ENCODE results near the gene ONECUT3.

The ONECUT3 gene

GRCh38 chr19:1807030-1807694, 53.9 kb downstream of the ONECUT3 start:
- no peak overlapping the region for H3K27ac ChIP-seq
- TF ChIP-seq CTCF (conservative IDR thresholded peaks at IDR 0.05), result no peak

DNA sequence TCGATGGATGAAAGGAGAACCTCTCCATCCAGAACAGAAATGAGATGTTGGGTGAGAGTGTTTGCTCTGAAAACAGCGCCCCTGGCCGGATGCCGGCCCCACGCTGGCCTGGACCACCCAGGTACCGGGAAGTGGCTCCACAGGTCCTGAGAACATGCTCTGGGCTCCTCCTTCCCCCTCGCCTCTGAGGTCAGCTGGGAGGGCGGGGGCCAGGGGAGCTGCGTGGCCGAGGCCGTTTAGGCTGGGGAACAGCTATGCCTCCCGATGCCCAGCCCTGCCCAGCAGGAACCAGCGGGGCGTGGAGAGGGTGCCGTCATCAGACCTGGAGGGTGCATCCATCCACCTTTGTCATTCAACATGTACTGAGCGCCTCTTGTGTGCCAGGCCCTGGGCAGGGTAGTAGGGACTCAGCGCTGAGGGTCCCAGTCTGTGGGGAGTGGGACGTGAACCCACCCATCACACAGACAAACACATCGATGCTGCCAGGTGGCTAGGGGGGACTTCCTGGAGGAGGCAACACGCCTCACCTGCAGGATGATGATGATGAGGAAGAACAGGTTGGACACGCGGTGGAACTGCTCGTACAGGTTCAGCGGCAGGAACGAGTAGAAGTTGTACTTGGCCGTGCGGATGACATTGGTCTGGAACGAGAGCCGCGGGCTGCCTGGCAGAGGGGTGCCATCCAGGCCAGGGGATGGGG, 54.5 kb downstream of the ONECUT3 start:
- no peak for TF ChIP-seq CTCF (conservative IDR thresholded peaks at IDR 0.05)
- H3K27ac ChIP-seq, result no peak overlapping the region

- no peak overlapping the region for H3K27ac ChIP-seq
- TF ChIP-seq CTCF (conservative IDR thresholded peaks at IDR 0.05), result no peak
These were observed 55.1 kb downstream of the ONECUT3 start for GRCh38 chr19:1808395-1808731.

- no peak overlapping the region for H3K27ac ChIP-seq
These were observed 56.4 kb downstream of the ONECUT3 start for GRCh38 chr19:1809678-1810077.

GRCh38 chr19:1810439-1811160, 57.3 kb downstream of the ONECUT3 start:
- no peak overlapping the region for H3K27ac ChIP-seq
- no peak for TF ChIP-seq CTCF (conservative IDR thresholded peaks at IDR 0.05)

More at GRCh38 chr19:1809678-1810077, 56.4 kb downstream of the ONECUT3 start:
- no peak for TF ChIP-seq CTCF (conservative IDR thresholded peaks at IDR 0.05)

GRCh38 chr19:1811472-1811894, 58.2 kb downstream of the ONECUT3 start:
- TF ChIP-seq CTCF (conservative IDR thresholded peaks at IDR 0.05), result no peak
- no peak overlapping the region for H3K27ac ChIP-seq

GRCh38 chr19:1811942-1812425, 58.7 kb downstream of the ONECUT3 start, which contains the start of gene ATP8B3:
Gene ATP8B3, minus strand, starts transcription at chr19:1812276. Its CDS starts 540 bp downstream, at chr19:1811736.
- TF ChIP-seq CTCF (conservative IDR thresholded peaks at IDR 0.05), result no peak
- H3K27ac ChIP-seq, result peak within 1 kb of the TSS; percentile 33
